Measurements from ENCODE around the gene TNFRSF18.

Gene TNFRSF18

DNA sequence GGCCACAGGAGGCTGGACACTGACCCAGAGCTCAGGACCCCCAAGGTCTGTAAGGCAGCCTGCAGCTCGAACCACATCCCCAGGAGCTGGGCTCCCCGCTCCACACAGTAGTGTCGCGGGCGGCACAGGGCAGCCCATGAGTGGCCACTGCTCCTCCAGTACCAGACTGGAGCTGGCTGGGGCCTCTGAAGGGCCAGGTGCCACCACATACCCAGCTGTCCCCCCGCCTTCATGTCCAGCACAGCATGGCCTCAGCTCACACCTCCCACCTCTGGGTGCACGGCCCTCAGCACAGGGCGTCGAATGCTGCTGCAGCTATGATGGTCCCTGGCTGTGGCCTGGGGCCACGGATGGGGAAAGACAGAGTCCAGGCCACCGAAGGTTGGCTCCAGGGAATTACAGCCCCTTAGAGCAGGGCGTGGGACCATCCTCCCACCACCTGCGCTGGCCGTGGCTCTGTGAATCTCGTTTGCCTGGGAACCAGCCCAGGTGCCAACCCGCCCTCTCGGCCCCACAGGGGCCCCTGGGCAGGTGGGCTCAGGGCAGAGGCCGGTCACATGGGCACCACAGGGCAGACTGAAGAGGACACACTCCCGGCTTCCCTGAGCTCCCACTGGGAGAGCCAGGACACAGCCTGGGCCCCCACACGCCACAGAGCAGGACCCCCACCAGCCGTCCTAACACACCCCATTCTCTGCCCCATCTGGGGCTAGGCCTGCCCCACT lies 9.7 kb upstream of the TNFRSF18 start:
- no peak overlapping the region for H3K4me3 ChIP-seq (ENCODE audit: control insufficient read depth, low read depth, low read length)
- DNase-seq (ENCODE audit: low read depth), result no peak
- TF ChIP-seq, protein P1, sequence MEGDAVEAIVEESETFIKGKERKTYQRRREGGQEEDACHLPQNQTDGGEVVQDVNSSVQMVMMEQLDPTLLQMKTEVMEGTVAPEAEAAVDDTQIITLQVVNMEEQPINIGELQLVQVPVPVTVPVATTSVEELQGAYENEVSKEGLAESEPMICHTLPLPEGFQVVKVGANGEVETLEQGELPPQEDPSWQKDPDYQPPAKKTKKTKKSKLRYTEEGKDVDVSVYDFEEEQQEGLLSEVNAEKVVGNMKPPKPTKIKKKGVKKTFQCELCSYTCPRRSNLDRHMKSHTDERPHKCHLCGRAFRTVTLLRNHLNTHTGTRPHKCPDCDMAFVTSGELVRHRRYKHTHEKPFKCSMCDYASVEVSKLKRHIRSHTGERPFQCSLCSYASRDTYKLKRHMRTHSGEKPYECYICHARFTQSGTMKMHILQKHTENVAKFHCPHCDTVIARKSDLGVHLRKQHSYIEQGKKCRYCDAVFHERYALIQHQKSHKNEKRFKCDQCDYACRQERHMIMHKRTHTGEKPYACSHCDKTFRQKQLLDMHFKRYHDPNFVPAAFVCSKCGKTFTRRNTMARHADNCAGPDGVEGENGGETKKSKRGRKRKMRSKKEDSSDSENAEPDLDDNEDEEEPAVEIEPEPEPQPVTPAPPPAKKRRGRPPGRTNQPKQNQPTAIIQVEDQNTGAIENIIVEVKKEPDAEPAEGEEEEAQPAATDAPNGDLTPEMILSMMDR (conservative IDR thresholded peaks at IDR 0.05; ENCODE audit: control insufficient read depth, insufficient read depth, low read depth, low read length), result no peak

DNA sequence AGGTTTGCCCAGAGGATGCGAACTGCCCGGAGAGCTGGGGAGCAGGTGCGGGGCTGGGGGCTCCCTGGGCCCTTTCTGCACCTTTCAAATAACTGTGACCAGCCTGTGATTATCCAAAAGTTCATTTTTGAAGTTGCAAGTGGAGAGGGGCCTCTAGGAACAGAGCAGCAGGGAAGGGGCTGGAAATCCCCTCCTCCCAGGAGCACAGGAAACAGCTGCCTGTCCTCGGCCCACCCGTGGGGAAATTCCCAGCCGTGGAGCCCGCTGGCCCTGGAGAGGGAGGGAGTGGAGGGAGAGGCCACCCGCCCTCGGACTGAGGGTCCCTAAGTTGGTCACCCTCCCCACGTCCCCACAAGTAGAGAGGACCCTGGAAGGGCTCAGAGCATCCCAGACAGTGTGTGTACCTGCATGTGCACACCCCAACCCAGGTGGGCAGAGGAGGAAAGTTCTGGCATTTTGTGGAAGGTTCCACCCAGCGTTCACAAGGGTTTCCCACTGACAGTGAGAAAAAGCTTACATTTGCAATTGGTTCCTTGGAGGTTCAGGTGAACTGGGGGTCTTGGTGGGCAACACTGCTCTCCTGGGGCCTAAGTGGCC lies 8.8 kb upstream of the TNFRSF18 start:
- no peak overlapping the region for H3K4me3 ChIP-seq (ENCODE audit: control insufficient read depth, low read depth, low read length)
- no peak for DNase-seq (ENCODE audit: low read depth)
- TF ChIP-seq, protein P1 (conservative IDR thresholded peaks at IDR 0.05; ENCODE audit: control insufficient read depth, insufficient read depth, low read depth, low read length), result no peak

DNA sequence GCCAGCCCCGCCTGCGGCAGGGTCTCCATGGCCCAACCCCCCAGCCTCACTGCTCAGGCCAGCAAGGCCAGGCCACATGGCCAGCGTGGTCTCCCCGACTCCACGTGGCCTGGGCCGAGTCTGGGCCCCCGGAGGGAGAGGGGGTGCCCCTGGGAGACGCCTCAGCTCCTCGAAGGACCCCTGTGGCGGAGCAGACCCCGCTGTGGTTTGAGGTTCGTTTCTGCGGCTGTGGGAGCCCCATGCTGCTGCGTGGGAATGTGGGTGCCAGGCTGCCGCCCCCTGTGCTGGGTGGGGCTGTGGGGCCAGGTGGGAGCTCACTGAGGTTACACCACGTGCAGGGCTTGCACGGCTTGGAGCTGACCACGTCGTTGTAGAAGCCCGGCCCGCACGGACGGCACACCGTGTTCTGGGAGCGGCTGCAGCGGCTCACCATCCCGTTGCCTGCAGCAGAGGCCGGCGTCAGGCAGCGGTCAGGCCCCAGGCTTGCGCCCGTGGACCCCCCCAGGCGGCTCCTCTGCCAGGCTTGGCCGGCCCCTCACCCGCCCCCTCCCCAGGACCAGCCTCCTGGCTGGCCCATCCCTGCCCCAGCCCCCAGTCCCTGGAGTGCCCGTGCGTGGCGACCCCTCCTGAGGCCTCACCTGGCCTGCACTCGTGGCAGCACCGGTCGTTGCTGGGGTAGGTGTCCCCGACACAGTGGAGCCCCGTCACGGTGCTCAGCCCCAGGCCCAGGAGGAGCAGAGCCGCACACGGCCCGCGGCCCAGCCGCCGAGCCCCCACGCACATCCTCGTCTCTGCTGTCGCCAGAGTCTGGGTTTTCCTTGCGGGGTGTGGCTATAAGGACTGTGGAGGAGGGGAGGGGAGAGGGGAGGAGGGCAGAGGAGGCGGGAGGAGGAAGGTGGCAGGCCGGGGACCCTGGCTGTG lies 7.2 kb upstream of the TNFRSF18 start, which contains the start of gene TNFRSF4:
TNFRSF4 (minus strand) TSS at position 809 of the 921 bp plus-strand sequence; CDS start at position 783, 26 bp downstream.
- DNase-seq (ENCODE audit: low read depth), result no peak
- H3K4me3 ChIP-seq (ENCODE audit: control insufficient read depth, low read depth, low read length), result no peak within 1 kb of the TSS
- TF ChIP-seq, protein P1 (conservative IDR thresholded peaks at IDR 0.05; ENCODE audit: control insufficient read depth, insufficient read depth, low read depth, low read length), result no peak

DNA sequence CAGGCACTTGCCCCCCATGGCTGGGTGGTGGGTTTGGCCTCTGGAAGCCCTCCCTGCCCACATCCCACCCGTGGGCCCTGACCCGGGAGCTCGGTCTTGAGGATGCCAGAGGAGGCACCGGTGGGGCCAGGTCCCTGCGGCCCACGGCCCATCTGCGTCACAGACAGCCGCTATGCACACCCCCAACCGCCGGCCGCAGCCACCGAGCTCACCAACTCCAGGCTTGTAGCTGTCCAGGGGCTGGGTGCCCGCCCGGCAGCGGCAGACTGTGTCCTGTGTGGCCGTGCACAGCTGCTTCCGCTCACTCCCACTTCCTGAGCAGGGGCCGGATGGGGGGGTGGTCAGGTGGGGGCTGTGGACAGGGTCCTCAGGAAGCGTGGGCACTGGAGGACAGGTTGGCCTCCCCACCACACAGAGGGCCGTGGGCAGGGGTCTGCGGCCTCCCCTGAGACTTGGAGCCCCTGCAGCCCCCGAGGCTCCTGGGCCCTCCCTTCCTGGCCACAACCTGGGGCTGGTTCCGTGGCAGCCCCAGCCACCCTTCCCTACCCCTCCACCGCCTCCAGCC lies 6.5 kb upstream of the TNFRSF18 start:
- H3K4me3 ChIP-seq (ENCODE audit: control insufficient read depth, low read depth, low read length), result no peak overlapping the region
- no peak for DNase-seq (ENCODE audit: low read depth)
- TF ChIP-seq, protein P1 (conservative IDR thresholded peaks at IDR 0.05; ENCODE audit: control insufficient read depth, insufficient read depth, low read depth, low read length), result no peak

DNA sequence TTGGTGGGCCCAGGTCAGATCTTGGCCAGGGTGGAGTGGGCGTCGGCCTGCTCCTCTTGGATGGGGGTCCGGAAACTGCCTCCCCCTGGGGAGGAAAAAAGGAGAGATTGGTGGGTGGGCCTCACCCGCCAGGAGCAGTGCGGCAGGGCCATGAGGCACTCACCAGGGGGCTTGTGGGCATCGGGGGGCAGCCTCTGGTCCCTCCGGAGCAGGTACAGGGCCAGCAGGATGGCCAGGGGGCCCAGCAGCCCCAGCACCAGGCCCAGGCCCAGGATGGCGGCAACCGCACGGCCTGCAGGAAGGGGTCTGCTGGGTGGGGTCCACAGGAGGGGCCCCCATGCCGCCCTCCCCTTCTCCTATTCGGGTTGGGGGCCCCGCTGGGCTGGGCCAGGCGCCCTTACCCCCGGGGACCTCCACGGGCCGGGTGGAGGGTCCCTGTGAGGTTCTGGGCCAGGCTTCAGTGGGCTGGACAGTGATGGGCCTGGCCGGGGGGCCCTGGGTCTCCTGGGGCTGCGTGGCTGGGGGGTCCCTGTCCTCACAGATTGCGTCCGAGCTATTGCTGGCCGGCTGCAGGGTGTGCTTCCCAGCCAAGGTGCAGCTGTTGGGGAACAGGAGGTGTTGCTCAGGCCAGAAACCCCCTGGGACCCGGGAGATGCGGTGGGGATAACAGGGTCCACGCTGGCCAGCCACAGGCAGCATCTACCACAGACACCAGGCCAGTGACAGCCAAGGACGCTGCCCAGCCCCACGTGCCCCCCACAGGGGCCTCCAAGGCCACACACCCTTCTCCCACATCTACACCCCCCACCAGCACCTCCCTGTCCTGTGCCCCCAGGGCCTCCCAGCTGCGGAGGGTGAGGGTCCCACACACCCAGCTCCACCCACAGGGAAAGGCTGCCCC lies 5.4 kb upstream of the TNFRSF18 start:
- TF ChIP-seq, protein P1 (conservative IDR thresholded peaks at IDR 0.05; ENCODE audit: control insufficient read depth, insufficient read depth, low read depth, low read length), result no peak
- DNase-seq (ENCODE audit: low read depth), result no peak
- no peak overlapping the region for H3K4me3 ChIP-seq (ENCODE audit: control insufficient read depth, low read depth, low read length)
